Fibroblast of lung (primary cell): ENCODE data around the gene SERPINB11.

Source experiments
- EZH2 ChIP-seq: IDR thresholded peaks from 2 replicates; pipeline ENCODE4 v1.5.1; 2012; ENCODE audit warnings: low read length, control low read depth, mild to moderate bottlenecking; ENCODE audit errors: missing control alignments
- TF ChIP-seq, protein P1 (sequence below), 2 donors: IDR thresholded peaks in 1 of 2; conservative IDR thresholded peaks in 1 of 2; 1 replicate in 1 of 2; 2 replicates in 1 of 2; pipeline ENCODE4 v1.5.1; 2011 to 2012; ENCODE audit warnings: low read length in 2 of 2, control low read depth in 1 of 2, inconsistent platforms in 1 of 2, low read depth in 1 of 2, mild to moderate bottlenecking in 1 of 2

DNA sequence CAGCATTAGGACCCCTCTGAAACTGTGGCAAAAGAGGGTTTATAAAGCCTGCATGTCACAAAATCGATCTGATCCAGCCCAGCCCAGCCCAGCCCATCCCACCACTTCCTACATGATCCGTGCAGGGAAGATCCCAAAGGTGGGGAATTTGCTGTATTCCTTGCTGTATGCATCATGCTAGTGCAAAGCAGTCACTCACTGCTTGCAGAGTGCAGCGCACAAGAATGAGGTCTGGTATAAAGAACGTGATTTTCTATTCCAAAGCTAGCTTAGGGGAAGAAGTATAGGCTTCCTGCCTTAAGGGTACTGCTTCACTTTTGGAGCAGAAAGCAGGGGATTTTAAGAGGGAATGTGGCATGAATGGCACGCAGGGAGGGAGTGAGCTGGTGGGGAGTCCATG is 18.9 kb upstream of the SERPINB11 start:
- TF ChIP-seq, protein P1, sequence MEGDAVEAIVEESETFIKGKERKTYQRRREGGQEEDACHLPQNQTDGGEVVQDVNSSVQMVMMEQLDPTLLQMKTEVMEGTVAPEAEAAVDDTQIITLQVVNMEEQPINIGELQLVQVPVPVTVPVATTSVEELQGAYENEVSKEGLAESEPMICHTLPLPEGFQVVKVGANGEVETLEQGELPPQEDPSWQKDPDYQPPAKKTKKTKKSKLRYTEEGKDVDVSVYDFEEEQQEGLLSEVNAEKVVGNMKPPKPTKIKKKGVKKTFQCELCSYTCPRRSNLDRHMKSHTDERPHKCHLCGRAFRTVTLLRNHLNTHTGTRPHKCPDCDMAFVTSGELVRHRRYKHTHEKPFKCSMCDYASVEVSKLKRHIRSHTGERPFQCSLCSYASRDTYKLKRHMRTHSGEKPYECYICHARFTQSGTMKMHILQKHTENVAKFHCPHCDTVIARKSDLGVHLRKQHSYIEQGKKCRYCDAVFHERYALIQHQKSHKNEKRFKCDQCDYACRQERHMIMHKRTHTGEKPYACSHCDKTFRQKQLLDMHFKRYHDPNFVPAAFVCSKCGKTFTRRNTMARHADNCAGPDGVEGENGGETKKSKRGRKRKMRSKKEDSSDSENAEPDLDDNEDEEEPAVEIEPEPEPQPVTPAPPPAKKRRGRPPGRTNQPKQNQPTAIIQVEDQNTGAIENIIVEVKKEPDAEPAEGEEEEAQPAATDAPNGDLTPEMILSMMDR (conservative IDR thresholded peaks at IDR 0.05 in 1 of 2, IDR thresholded peaks at IDR 0.05 in 1 of 2; ENCODE audit: low read depth in 1 of 2, low read length in 2 of 2), result no peak
- TF ChIP-seq EZH2, result no peak
